ENCODE data around the gene DNAAF3.

DNA sequence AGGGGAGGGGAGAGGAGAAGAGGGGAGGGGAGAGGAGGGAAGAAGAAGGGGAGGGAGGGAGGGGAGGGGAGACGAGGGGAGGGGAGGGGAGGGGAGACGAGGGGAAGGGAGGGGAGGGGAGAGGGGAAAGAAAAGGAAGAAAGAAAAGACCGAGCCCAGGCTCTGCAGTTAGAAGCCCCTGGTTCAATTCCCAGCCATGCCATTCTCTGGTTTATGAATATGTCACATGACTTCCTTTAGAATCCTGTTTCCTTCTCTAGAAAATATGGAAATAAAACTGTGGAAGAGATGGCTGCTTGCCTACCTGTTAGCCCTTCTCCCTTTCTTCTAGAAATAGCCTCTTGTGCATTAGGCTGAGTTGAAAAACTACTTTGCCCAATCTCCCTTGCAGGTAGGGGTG lies 31.7 kb downstream of the DNAAF3 start:
- no peak for TF ChIP-seq CTCF (IDR thresholded peaks at IDR 0.05 in 4 of 5, conservative IDR thresholded peaks at IDR 0.05 in 1 of 5)
- TF ChIP-seq POLR2A (IDR thresholded peaks at IDR 0.05) = no peak

Measured in gastrocnemius medialis (tissue), 4 donors.